ENCODE results near the gene AGT.
"Not testable (repeated sequence)": the region's sequence is repeated elsewhere in the genome, so short reads cannot be mapped to it uniquely, and the experiment has no call there.

The AGT gene

DNA sequence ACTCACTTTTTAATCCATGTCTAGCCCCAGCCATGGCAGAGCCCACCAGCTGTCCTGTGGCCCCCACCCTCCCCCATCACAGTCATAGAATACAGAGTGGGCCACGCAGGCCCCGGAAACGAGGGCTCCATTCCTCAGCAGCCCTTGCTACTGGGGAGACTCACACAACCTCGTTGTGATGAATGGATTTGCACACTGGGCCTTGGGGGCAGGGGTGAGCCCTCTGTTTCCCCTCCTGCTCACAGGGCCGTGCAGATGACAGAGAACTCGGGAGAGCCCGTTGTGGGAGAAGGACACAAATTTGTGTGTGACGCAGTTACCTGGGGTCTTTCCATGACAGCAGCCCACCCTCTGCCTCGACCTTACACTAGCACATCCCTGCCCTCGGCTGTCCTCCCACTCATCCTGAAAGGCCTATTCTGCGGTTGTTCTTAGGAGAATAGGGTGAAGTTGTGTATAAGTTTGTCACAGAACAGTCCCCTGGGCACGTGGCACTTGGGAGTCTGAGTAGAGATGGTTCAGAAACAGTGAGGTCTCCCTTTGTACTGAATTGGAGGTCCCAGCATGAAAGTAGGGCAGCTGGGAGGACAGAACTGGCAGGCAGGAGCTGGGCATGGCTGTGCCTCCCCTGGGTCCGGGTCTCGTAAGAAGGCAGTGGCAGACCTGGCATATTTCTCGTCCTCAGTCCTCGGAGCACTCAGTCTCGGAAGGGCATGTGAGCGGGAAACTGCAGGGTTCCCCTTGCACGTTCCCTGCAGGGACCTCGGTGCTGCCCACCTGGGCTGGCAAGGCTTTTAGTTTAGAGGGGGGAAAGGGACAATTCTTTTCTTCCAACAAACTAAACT, 6.8 kb downstream of the AGT start:
- no peak for DNase-seq

DNA sequence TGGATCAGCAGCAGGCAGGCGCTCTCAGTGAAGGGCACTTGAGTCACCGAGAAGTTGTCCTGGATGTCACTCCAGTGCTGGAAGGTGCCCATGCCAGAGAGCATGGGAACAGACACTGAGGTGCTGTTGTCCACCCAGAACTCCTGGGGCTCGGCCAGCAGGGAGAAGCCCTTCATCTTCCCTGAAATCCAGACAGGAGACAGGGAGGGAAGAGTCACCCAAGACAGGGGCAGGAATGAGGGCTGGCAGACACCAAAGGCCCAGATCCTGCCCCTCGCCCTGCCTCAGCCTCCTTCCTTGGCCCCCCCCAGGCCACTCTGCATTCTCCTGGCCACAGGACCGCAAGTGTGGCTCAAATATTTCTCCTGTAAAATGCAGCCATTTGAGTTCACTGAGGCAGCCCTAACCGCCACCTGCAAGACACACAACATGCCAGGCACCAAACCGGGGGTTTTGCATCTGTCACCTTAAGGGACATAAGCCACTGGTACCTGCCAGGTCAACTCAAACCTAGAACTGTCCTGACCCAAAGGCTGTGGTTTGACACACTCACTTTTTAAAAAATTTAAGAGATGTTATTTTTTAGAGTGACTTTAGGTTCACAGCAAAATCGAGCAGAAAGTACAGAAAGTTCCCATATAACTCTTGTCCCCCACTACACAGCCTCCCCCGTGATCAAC, 7.8 kb downstream of the AGT start:
- no peak for DNase-seq

DNA sequence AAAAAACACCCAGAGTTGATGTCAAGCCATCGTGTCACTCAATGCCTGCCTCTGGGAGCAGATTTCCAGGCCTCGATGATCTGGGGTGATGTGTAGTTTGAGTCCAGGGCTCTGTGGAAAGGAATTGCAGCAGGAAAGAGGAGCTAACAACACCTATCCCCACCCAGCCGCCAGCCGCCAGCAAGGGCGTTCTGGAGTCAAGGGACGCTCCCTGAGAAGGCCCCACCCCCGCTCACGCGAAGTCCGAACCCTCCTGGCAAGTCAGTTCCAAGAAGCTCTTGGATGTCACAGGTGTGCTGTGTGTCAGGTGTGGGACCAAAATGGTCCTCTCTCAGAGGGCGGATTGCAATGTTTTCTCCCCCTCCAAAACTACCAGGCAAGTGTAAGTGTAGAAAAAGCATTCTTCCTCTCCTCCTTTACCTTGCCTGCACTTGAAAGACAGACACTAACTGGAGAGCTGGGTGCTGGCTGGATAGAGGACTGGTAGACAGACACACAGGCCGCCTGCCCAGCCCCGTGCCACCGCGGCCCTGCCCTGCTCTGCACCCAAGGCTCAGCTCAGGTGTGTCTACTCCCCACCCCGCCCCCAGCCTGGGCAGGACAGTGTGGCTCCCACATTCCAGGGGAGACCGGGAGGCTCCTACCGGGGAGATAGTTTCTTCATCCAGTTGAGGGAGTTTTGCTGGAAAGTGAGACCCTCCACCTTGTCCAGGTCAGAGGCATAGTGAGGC, 8.5 kb downstream of the AGT start:
- DNase-seq = no peak

DNA sequence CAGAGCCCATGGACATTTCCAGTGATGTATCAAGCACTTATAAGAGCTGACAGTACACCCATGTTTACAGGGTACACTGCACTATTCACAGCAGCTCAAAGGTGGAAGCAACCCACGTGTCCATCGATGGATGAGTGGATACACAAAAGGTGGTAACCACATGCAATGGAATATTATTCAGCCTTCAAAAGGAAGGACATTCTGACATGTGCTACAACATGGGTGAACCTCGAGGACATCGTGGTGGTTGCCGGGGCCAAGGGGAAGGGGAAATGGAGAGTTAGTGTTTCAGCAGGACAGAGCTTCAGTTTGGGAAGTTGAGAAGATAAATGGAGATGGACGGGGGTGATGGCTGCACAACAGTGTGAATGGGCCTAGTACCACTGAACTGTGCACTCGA, 9.1 kb downstream of the AGT start:
- DNase-seq = no peak

DNA sequence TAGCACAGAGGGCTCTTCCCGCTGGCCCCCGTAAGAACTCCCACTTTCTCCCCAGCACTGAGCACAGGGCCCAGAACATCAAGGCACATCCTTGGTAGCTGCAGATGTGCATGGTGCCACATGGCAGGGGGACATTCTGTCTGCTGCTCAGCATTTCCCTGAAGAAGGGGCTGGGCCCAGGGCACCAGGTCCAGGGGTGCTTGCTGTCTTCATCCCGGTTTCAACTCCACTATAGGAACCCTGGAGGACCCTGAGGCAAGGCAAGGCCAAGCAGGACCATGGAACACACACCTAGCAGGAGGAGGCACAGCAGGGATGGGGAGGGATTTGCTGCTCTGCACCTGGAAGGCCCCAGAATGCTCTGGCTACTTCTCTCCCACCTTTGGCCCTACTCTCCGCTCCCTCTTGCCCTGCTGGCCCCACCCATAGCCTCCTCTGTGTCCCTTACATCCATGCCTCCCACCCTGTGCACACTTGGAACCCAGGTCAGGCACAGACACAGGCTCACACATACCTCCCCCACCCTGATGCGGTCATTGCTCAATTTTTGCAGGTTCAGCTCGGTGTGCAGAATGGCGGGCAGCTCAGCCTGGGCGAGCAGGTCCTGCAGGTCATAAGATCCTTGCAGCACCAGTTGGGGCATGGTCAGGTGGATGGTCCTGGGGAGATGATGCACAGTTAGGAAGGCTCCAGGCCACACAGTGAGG, 10.1 kb downstream of the AGT start:
- DNase-seq = no peak

DNA sequence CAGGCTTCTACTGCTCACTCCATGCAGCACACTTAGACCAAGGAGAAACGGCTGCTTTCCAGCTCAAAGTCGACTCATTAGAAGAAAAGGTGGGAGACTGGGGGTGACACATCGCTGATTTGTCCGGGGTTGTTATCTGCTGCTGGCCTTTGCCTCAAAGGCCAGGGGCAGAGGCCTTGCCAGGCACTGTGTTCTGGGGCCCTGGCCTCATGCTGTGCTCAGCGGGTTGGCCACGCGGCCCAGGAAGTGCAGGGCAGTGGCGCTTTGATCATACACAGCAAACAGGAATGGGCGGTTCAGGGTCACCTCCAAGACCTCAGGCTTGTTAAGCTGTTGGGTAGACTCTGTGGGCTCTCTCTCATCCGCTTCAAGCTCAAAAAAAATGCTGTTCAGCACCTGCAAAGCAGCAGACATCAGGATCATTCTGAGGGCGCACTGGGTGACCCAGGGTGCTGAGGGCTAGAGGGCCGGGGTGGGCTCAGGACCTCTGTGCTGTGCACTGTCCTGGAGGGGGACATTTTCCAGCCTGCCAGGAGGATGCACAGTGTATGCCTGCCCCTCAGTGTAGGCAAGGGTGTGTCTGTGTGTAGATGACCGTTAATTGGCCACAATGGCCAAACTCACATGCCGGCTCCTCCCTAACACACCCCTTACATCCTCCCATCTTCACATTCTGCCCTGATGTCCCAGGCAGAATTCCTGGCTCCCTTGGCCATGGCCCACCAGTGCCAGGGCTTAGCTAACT, 10.8 kb downstream of the AGT start:
- no peak for DNase-seq

DNA sequence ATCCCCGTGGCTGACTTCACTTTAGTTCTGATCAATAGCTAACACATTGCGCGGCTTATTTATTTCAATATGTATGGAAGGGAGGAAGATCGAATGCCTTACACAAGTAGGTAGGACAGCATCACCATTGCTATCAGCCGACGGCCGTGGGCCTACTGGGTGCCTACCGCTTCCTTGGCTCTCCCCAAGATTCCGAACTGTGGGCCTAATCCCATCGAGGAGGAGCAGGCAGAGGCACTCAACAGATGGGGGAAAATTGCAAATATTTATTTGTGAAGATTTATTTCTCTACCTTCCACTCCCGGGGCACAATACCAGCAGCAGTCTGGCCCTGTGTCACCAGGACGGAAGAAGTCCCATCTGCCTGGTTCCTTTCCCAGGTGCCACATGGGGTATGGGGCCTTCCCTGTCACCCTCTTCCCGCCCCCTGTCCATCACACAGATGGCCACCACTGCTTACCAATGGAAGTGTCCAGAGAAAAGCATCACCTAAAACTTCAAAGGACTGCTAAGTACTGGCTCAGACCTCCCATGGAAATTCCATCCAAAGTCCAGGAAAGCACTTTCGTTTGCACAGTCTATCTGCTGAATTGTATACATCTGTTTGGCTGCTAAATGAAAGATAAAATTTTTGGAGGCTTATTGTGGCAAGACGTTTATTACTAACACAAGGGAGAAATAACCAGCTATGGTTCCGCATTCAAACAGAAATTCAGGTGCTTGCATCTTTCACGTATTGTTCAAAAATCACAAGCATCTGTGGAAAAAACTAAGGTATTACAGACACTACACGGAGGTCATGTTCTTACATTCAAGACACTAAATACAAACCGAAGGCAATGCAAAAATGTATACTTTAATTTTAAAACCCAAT, 11.8 kb downstream of the AGT start:
- no peak for DNase-seq

DNA sequence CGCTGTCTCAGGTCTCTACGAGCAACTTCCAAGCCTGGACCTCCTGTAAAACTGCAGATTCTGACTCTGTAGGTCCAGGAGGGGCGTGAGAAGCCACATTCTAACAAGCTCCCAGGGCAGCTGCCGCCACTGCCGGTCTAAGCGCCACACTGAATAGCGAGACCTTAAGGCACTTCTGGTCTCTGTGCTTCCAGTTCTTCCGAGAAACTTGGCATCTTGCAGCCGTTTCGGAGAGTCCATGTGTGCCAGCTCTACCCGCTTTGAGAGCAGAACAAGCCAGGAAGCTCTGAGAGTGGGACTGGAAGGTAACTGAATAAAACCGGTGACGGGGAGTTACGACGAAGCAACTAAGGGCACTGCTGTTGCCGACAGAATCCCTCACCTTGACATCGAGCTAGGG, 12.5 kb downstream of the AGT start:
- no peak for DNase-seq

DNA sequence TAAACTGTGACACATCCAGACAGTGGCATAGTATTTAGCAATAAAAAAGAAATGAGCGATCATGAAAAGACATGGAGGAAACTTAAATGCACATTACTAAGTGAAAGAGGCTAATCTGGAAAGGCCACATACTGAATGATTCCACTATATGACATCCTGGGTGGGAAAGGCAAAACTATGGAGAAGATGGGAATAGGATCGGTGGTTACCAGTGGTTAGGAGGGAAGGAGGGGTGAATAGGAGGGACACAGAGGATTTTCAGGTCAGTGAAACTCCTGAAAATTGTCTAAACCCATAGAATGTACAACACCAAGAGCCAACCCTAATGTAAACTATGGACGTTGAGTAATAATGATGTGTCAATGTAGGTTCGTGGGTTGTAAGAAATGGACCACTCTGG, 13.8 kb downstream of the AGT start:
- no peak for DNase-seq

DNA sequence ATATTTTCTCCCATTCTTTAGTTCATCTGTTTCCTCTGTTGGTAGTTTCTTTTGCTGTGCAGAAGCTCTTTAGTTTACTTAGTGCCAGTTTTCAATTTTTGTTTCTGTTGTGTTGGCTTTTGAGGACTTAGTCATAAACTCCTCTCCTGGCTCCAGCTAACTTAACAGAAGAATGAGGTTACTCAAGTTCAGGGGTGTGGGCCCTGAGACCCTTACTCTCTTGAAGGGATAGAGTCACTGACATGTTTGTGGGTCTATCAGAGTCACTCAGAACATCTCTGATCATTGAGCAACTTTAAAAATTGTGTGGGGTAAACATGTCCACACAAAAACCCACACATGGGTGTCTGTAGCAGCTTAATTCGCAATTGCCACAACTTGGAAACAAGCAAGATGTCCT, 14.2 kb downstream of the AGT start:
- DNase-seq = no peak

DNA sequence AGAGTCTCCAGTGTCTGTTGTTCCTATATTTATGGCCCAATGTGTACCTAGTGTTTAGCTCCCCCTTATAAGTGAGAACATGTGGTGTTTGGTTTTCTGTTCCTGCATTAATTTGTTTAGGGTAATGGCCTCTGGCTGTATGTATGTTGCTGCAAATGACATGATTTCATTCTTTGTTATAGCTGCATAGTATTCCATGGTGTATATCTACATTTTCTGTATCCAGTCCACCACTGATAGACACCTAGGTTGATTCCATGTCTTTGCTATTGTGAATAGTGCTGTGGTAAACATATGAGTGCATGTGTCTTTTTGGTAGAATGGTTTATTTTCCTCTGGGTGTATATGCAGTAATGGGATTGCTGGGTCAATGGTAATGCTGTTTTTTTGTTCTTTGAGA, 15.0 kb downstream of the AGT start:
- DNase-seq = not testable (repeated sequence)

DNA sequence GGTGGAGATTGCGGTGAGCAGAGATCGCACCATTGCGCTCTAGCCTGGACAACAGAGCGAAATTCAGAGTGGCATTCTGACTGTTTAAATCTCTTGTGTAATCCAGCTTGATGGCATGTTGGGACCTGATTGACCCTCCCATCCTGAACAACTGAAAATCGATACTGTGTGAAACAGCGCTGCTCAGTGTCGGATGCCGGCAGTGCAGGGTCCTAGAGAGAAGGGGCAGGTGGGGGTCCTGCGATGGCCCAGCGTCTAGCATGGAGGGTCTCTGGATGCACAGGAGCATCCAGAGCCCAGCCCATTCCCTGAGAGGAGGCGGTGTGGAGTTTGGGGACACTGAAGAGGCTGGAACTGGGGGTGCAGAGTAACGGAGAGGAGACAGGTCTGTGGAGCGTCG, 15.8 kb downstream of the AGT start:
- DNase-seq = no peak

DNA sequence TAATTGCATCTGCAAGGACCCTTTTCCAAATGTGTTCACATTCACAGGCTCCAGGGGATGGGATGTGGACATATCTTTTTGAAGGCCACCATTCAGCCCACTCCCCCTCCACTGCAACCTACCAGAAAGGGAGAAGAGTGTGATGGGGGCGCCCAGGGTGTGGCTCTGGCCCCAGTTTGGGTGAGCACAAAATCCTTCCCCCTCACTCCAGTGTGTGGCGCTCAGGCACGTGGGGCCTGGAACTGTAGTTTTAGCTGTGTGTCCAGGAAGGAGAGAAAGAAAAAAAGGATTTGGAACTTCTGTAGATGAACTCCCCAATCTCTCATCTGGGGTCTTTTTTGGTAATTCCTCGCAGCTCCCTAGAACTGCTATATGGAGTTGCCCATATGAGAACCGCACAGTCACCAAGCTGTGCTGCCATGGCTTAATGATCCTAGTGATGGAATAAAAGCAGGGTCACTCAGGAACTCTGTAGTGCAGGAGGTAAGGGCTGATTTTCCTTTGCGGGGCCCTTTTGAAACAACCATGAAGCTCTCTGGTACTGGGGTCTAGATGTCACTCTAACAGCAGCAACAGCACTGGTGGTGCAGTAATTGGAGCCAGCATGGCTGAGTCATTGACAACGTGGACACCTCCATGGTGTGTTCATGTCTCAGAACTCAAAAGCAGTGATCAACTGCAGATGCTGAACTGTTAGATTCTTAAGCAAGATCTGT, 17.0 kb downstream of the AGT start:
- DNase-seq = no peak

DNA sequence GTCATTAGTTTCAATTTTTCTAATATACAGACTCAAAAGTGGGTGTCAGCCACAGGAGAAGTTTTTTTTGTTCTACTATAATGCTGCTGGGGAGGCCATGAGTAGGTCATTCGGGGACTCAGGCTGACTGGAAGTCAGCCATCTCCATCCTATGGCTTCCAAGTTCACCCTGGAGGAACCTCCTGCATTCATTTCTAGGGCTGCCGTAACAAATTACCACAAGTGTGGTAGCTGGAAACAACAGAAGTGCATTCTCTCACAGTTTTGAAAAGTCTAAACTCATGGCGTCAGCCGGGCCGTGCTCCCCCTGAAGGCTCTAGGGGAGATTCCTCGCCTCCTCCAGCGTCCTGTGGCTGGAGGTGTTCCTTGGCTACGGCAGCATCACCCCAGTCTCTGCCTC, 17.7 kb downstream of the AGT start:
- DNase-seq = no peak

DNA sequence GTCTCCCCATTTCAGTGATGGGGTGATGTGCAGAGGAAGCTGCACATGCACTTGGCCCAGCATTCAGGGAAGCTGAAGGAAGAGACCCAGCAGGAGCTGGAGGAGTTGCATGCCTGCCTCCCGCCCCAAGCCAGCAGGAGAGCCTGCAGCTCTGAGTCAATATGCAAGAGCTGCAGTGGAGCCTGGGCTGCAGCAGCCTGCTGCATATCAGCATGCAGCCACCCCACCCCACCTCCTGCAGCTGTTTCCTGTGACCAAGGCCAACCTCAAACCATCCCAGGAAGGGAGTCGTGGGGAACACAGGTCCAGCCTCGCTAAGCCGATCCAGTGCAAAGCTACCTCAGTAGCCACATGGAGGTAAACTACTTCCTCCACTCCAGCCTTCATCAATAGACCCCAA, 18.9 kb downstream of the AGT start:
- DNase-seq = no peak

DNA sequence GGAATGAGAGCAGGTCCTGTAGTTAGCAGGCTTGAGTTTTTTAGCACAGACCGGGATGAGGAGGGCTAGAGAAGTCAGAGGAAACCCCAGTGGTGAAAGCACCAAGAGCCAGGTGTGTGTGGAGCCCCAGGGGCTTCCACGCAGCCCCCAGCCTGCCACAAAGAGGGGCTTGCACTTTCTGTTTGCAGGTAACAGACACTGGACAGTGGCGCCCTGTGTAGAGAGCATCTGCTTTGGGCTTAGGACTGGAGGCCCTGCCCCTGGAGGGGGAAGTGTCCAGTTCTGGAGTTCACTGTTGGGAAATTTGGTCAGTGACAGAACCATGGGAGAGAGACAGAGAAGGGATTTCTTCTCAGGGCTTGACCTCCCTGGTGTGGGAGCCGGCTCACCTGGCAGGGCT, 19.5 kb downstream of the AGT start:
- no peak for DNase-seq

DNA sequence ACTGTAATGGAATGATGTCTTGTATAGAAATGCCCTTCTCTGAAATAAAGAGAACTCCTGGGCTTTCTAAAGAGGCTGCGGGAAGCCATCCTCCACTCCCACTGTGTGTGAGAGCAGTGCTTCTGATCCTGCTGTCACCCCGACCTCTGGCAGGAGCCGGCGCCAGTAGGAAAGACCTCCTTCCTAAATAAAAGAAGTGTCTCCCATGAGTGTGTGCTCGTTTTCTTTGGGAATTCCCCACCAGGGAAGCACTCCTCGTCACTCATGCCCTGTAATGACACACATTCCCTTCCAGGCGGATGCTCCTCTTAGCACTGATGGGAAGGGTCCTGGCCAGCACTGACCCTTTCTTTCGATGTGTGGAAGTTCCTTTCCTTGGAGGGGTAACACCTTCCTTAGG, 20.1 kb downstream of the AGT start:
- no peak for DNase-seq

DNA sequence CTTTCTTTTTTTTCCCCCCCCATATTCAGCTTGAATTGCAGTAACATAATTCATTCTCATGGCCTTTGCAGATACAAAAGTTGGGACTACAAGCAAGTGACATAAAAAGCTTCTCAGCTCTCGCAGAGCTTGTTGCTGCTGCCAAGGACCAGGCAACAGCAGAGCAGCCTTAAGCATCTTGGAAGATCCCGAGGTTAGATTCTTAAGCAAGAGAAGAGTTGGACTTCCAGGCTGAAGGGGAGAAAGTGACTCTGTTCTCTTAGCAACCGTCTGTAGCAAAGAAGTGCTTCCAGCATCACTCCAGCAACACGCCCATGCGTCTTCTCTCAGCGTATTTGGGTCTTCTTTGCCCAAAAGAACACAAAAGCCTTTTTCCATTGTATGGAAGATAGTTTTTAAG, 20.7 kb downstream of the AGT start:
- DNase-seq = no peak

DNA sequence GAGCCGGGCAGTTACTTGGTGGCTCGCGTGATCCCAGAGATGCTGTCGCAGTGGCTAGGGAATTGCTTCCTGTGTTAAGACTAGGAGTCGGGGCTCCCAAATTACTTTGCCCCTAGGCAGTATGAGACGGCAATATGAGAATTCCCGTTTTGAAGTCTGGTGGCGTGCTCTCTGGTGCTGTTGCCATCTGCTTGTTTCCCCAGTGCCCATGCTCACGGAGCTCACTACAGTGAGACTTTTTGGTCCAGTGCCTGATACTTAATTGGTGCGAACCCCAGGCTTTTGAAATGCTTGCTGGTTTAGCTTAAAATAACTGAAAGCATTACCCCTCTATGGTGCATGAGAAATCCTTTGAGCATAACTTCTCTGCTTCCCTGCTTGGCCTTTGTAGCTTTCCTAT, 22.3 kb downstream of the AGT start:
- DNase-seq = no peak

DNA sequence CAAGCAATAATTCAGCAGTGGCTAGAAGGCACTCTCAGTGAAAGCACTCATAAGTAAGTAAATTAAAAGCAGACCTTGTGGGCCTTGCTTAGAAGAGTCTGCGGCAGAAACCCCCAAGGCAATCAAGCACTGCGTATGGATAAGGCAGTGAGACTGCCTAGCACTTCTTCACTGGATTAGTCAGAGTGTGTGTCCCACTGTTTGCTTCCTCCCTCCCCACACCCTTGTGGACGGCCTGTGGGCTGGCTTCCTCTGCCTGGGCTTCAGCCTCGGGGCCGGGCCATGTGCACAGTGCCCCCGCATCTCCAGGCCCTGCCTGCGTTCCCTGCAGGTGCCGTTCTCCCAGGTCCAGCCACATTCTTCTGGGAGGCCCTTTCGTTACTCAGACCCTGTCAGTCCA, 23.8 kb downstream of the AGT start:
- no peak for DNase-seq

DNA sequence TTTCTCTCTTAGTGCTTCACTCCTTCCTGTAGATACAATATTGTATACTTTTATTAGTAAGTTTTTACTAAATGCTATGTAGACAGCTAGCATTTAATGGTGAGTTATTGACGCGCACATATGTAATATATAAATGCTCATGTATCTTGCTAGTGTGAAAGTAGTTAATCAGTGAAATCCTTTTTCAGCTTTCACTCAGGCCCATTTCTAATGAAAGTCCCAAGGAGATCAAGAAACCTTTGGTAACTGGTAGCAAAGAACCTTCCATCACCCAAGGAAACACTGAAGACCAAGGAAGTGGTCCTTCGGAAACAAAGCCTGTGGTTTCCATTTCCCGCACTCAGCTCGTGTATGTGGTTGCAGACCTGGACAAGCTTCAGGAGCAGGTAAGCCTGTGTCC, 27.2 kb downstream of the AGT start:
- DNase-seq = no peak

Data from right hindlimb (tissue), 1 donor.